Osteoblast (primary cell): ENCODE measurements around the gene SCLY. TPM values are rescaled to one million over a fixed set of nuclear protein-coding genes. Genes with fewer than 3 reads are reported as not detected.

Source experiments
- DNase-seq: peaks from one replicate; pipeline ENCODE4 v3.0.0; 2011; ENCODE audit warnings: low spot score, mixed read lengths; ENCODE audit not compliant: insufficient read length; ENCODE audit errors: missing footprints
- H2AFZ ChIP-seq: 2 replicates; pipeline ENCODE4 v1.6.0; 2011; ENCODE audit warnings: mild to moderate bottlenecking, low read length
- H3K27ac ChIP-seq: 2 replicates; pipeline ENCODE4 v1.5.1; 2011; ENCODE audit warnings: mild to moderate bottlenecking, low read depth, low read length, moderate library complexity
- H3K27me3 ChIP-seq: 2 replicates; pipeline ENCODE4 v1.6.0; 2012; ENCODE audit warnings: mild to moderate bottlenecking, control low read depth, inconsistent platforms, low read length, moderate library complexity; ENCODE audit not compliant: insufficient read depth
- H3K36me3 ChIP-seq: 2 replicates; pipeline ENCODE4 v1.5.1; 2011; ENCODE audit warnings: mild to moderate bottlenecking, low read length, control low read depth, moderate library complexity; ENCODE audit not compliant: insufficient read depth
- H3K4me1 ChIP-seq: 2 replicates; pipeline ENCODE4 v1.5.1; 2011; ENCODE audit warnings: mild to moderate bottlenecking, low read length, control low read depth, moderate library complexity; ENCODE audit not compliant: insufficient read depth
- H3K4me2 ChIP-seq: 2 replicates; pipeline ENCODE4 v1.6.0; 2011; ENCODE audit warnings: mild to moderate bottlenecking, low read length; ENCODE audit not compliant: insufficient read depth
- H3K4me3 ChIP-seq: fragments of 200-600 bp; sonication (generic); 3 replicates; pipeline ENCODE4 v1.5.1; 2012; ENCODE audit warnings: mild to moderate bottlenecking, low read length, inconsistent platforms; ENCODE audit not compliant: insufficient read depth
- H3K79me2 ChIP-seq: 2 replicates; pipeline ENCODE4 v1.6.0; 2012; ENCODE audit warnings: mild to moderate bottlenecking, low read length, control low read depth, inconsistent platforms; ENCODE audit not compliant: insufficient read depth
- H3K9me3 ChIP-seq: 2 replicates; pipeline ENCODE4 v1.5.1; 2011; ENCODE audit warnings: low read depth, low read length, control low read depth
- H4K20me1 ChIP-seq: 2 replicates; pipeline ENCODE4 v1.6.0; 2012; ENCODE audit warnings: mild to moderate bottlenecking, low read length, control low read depth; ENCODE audit not compliant: insufficient read depth
- total RNA-seq: library from RNA; depleted of rRNA; stranded (reverse); fragments of >200 nt; gene quantifications from 2 replicates; pipeline ENCODE4 v1.2.3, GENCODE V29; 2012
- TF ChIP-seq, protein P1 (sequence below): IDR thresholded peaks from 2 replicates; pipeline ENCODE4 v1.5.1; 2011; ENCODE audit warnings: mild to moderate bottlenecking, low read depth, low read length, moderate library complexity; ENCODE audit errors: extremely low read depth

Gene SCLY
- total RNA-seq, 1 donor, result 11.6 TPM

DNA sequence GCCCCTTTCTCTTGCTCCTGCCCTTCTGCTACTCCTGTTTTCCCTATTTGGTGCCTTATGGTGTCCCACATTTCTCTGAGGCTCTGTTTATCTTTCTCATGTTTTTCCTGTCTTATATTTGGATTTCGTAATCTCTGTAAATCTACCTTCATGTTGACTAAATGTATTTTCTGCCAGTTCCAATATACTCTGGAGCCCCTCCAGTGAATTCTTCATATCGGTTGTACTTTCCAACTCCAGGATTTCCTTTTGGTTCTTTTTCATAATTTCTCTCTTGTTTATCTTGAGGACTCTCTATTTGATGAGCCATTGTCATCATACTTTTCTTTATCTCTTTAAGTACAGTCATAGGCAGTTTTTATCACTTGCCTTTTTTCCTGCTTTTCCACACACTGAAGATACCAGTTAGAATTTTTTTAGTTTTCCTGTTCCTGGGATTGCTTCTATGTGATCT lies 19.1 kb downstream of the SCLY start:
- Histone ChIP-seq H4K20me1 (no peaks in the 10 kb centered on the region), H3K4me2 (no peak overlapping the region), H3K79me2 (no peaks in the 10 kb centered on the region), H3K4me1 (no peaks in the 10 kb centered on the region), H3K4me3 (no peak overlapping the region), H2AFZ (no peak overlapping the region), H3K9me3 (no peaks in the 10 kb centered on the region), H3K27me3 (no peaks in the 10 kb centered on the region), H3K27ac (no peak overlapping the region), H3K36me3 (peaks cover 14% of the 10 kb centered on the region)
- DNase-seq, result no peak
- TF ChIP-seq, protein P1, sequence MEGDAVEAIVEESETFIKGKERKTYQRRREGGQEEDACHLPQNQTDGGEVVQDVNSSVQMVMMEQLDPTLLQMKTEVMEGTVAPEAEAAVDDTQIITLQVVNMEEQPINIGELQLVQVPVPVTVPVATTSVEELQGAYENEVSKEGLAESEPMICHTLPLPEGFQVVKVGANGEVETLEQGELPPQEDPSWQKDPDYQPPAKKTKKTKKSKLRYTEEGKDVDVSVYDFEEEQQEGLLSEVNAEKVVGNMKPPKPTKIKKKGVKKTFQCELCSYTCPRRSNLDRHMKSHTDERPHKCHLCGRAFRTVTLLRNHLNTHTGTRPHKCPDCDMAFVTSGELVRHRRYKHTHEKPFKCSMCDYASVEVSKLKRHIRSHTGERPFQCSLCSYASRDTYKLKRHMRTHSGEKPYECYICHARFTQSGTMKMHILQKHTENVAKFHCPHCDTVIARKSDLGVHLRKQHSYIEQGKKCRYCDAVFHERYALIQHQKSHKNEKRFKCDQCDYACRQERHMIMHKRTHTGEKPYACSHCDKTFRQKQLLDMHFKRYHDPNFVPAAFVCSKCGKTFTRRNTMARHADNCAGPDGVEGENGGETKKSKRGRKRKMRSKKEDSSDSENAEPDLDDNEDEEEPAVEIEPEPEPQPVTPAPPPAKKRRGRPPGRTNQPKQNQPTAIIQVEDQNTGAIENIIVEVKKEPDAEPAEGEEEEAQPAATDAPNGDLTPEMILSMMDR, result no peak

DNA sequence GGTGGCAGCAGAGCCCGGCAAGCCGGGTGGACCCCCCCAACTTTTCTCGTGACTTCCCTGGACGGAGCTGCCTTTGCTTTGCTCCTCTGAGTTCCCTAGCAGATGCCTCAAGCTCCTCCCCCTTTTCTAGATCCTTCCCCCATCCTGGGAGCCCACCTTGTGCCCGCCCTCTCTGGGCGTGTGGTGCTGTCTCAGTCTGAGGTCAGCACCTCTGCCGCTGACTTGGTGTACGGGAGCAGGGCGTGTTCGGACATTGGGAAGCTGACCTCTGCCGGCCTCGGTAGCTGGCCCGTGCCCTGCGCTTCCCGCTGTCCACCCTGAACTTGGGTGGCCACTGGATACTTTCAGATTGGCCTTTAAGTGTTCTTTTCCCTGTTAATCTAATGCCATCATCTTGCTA lies 19.7 kb downstream of the SCLY start:
- no peak overlapping the region for H3K4me2 ChIP-seq
- no peak overlapping the region for H3K27ac ChIP-seq
- TF ChIP-seq, protein P1, result no peak
- no peaks in the 10 kb centered on the region for H3K4me1 ChIP-seq
- no peaks in the 10 kb centered on the region for H3K27me3 ChIP-seq
- H3K36me3 ChIP-seq, result peaks cover 14% of the 10 kb centered on the region
- H3K79me2 ChIP-seq, result no peaks in the 10 kb centered on the region
- H3K9me3 ChIP-seq, result no peaks in the 10 kb centered on the region
- H2AFZ ChIP-seq, result no peak overlapping the region
- no peaks in the 10 kb centered on the region for H4K20me1 ChIP-seq
- no peak for DNase-seq
- H3K4me3 ChIP-seq, result no peak overlapping the region

DNA sequence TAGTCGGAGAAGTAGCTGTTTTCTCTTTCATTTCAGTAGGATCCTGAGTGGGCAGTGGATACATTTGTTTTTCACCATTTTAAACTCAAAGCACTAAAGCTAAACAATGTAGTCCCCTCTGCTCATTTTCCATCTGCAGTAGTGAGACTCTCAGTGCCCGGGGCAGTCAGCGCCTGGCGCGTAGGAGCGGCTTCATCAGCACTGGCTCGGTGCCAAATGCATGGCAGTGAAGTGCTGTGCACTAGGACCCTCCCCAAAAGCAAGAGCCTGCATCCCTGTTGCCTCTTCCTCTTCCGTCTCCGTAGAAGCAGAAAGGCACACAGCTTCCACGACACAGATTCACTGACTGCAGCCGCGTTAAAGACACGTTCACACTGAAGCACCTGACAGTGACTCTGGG lies 20.3 kb downstream of the SCLY start:
- Histone ChIP-seq H3K9me3 (no peaks in the 10 kb centered on the region), H3K4me1 (no peaks in the 10 kb centered on the region), H3K27me3 (no peaks in the 10 kb centered on the region), H3K36me3 (peaks cover 14% of the 10 kb centered on the region), H3K27ac (no peak overlapping the region), H3K4me3 (no peak overlapping the region), H3K4me2 (no peak overlapping the region), H2AFZ (no peak overlapping the region), H3K79me2 (no peaks in the 10 kb centered on the region), H4K20me1 (no peaks in the 10 kb centered on the region)
- no peak for DNase-seq
- TF ChIP-seq, protein P1, result no peak

DNA sequence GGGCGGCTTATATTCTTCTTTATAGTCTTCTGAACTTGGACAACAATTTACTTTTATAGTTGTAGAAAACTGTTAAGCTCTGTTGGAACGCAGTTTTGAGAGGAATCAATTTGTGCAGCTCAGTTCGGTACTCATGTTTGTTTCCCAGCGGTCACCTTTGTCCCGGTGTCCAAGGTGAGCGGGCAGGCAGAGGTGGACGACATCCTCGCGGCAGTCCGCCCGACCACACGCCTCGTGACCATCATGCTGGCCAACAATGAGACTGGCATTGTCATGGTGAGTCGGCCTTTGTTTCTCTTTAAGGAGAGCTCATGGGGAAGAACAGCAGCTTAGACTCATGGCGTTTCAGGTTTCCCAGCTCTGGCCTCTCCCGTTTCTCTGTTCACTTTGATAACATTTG lies 20.8 kb downstream of the SCLY start:
- no peak overlapping the region for H3K27ac ChIP-seq
- H3K9me3 ChIP-seq, result no peaks in the 10 kb centered on the region
- H3K36me3 ChIP-seq, result peaks cover 14% of the 10 kb centered on the region
- H3K4me3 ChIP-seq, result no peak overlapping the region
- no peaks in the 10 kb centered on the region for H3K4me1 ChIP-seq
- H3K79me2 ChIP-seq, result no peaks in the 10 kb centered on the region
- TF ChIP-seq, protein P1, result no peak
- H3K4me2 ChIP-seq, result no peak overlapping the region
- no peaks in the 10 kb centered on the region for H3K27me3 ChIP-seq
- peak; percentile 66 for DNase-seq
- H2AFZ ChIP-seq, result no peak overlapping the region
- no peaks in the 10 kb centered on the region for H4K20me1 ChIP-seq
